GM19043 (cell line): ENCODE data around the gene WDR27.
"Not testable (repeated sequence)": the region's sequence is repeated elsewhere in the genome, so short reads cannot be mapped to it uniquely, and the experiment has no call there.

Experiments used
- ATAC-seq: cut with Tn5 transposase; IDR thresholded peaks from one replicate; pipeline ENCODE4 v1.9.1; 2021; ENCODE audit warnings: low read depth; ENCODE audit not compliant: unreplicated experiment

The WDR27 gene

GRCh38 chr6:169714178-169714577 lies 12.3 kb upstream of the WDR27 start:
- no peak for ATAC-seq

DNA sequence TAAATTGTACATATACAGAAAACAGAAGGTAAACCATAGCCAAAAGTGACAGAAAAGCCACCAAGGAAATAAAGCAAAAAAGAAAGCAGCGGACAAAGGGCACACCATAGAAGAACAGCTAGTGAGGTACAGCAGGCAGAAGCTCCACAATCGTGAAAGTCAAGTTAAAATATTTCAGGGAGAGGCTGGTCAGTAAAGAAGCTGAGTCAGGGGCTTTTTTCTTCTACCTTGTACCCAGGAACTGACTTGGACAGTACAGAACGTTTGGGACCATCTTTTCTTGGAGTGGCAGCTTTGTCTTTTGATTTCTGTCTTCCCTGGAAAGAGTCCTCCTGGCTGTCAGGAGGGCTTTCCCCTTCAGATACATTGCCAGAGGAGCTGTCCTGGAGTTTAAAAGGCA lies 8.2 kb upstream of the WDR27 start:
- ATAC-seq = no peak

GRCh38 chr6:169709293-169709692 lies 7.5 kb upstream of the WDR27 start:
- ATAC-seq = no peak

DNA sequence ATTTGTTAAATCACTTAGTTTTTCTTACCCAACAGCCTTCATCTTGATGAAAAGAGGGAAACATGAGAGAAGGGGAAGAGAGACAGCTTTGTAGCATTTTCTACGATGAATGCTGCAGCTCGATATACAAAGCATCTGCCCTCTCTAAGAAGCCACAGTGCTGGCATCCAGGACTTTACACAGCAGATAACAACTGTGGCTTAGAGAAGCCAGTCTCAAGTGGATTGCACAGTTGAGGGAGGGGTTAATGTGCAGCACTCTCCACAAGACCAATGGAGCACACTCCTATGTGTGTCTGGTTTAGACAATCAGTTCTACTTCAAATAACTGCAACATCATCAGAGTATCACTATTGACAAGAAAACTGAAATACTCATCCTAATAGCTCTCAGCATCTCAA lies 5.9 kb upstream of the WDR27 start:
- no peak for ATAC-seq

DNA sequence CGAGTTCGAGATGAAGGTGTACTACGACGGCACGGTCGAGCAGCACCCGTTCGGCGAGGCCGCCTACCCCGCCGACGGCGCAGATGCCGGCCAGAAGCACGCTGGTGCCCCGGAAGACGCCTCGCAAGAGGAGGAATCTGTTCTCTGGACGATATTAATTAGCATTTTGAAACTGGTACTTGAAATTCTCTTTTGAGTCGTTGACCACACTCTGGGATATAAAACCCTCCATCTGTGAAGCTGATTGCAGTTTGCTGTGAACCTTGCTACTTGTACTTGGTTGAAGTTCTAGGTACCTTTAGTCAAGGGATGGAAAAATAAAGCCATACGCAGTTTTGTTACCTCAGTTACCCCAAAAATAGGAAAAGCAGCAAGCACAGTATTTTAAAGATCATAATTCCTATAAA lies 1.0 kb upstream of the WDR27 start:
- peak; percentile 12 for ATAC-seq

DNA sequence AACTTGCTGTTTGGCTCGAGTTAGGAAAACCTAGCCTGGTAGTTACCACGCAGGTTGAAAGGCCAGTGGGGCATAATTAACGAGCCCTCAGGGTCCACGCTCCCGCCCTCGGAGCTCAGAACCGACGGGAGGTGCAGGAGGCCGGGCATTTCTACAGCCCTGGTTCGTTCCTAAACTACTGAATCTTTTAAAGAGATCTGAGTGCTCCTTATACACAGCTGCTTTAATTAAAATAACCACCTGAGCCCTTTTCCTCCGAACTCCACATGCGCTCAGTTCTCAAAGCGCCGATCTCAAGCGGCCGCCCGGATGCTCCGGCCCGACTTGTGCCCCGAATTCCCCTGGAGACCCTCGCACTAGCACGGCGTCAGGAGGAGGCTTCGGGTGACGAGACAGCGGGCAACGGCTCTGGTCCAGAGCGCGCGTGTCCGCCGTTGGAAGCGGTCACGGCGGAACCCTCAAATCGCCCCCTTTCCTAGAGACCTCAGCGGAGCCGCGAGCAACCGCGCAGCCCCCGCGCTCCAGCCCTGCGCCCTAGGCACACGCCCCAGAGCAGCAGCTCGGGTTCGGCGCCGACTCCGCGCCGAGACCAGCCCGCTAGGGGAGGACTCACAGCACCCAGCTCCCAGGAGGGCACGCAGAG lies 397 bp downstream of the WDR27 start:
- no peak for ATAC-seq

GRCh38 chr6:169700296-169700695 lies 1.5 kb downstream of the WDR27 start:
- ATAC-seq = no peak

- ATAC-seq = not testable (repeated sequence)
These were observed 4.7 kb downstream of the WDR27 start for GRCh38 chr6:169697115-169697514.

DNA sequence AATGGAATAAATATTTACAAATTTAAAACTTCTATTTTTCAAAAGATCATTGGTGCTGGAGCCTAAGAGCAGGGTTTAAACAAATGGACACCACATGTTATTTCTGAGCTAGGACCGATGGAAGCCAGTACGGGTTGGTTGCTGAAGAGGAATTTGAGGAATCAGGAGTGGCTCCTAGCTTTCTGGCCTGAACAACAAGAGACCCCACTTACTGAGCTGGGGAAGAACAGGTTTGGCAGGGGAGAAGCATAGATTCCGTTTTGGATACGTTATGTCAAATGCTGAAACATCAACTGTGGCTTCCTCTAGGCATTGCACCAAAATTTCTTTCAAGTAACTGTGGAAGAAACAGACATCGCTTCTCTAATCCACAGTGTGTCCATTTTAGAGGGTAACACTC lies 6.7 kb downstream of the WDR27 start:
- ATAC-seq = no peak

GRCh38 chr6:169692516-169692915 lies 9.3 kb downstream of the WDR27 start:
- no peak for ATAC-seq

GRCh38 chr6:169691260-169691659 lies 10.6 kb downstream of the WDR27 start:
- no peak for ATAC-seq

- ATAC-seq = no peak
These were observed 12.5 kb downstream of the WDR27 start for GRCh38 chr6:169689287-169689686.

DNA sequence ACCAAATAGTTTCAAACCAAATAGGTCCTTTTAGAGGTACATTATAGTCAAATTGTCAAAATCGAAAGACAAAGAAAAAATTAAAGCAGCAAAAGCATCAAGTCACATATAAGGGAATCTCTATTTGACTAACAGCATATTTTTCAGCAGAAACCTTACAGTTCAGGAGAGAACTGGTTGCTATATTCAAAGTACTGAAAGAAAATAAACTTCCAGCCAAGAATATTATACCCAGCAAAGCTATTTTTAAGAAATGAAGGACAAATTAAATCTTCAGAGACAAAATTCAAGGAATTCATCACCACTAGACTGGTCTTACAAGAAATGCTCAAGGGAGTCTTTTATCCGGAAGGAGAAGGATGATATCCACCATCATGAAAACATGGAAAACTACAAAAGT lies 16.0 kb downstream of the WDR27 start:
- ATAC-seq = no peak

DNA sequence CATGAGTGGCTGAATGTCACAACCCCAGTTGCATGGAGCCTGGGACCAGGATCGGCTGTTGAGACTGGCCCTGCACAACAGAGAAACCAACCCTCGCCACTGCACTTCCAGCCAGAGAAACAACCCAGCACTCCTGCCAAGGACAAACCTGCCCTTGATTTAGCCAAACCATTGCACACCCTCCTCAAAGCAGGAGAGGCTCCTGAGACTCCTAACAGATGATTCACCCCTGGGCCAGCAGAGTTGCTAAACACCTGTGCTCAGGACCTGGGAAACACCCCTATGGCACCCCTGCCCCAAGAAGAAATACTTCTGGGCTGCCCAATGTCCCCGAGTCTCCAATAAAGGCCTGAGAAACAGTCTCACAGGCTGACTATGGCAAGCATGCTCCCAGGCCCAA lies 17.8 kb downstream of the WDR27 start:
- ATAC-seq = no peak

DNA sequence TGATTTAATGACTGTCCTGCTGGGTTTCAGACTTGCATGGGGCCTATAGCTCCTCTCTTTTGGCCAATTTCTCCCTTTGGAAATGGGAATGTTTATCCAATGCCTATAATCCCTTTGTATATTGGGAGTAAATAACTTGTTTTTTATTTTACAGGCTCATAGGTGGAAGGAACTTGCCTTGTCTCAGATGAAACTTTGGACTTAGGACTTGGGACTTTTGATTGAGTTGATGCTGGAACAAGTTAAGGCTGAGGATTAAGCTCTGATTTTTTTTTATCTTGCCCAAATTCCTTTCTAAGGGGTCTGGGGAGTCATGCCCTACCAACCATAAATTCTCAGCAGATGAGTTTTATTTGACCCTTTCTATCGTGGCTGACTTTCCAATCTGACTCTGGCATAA lies 23.5 kb downstream of the WDR27 start:
- ATAC-seq = no peak

GRCh38 chr6:169677096-169677495 lies 24.7 kb downstream of the WDR27 start:
- no peak for ATAC-seq

DNA sequence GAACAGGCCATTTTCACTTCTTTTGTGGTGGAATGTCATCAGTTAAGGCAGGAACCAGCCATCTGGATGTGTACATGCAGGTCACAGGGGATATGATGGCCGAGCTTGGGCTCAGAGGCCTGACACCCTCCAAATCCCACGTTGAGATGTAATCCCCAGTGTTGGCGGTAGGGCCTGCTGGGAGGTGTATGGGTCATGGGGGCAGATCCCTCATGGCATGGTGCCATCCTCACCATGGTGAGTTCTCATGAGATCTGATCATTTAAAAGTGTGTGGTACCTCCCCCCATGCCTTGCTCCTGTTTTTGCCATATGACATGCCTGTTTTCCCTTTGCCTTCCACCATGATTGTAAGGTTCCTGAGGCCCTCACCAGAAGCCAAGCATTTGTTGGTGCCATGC lies 26.8 kb downstream of the WDR27 start:
- no peak for ATAC-seq

DNA sequence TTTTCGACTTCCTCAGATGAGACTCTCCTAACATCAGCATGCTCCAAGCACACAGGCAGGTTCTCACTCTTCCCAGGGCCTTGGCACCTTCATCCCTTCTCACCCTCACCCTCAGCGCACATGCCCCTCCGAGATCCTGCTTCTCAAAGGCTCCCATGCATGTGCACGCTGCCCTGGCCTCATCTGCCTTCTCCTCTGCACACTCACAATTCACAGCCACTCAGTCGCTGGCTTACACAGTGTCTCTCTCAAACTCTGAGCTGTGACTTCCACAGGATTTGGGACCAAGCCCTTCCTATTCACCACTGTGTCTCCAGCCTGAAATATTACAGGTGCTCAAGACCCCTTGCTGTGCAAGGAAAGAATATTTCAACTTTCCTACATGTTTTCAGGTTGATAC lies 30.3 kb downstream of the WDR27 start:
- ATAC-seq = no peak

- ATAC-seq = no peak
These were observed 31.9 kb downstream of the WDR27 start for GRCh38 chr6:169669889-169670288.

DNA sequence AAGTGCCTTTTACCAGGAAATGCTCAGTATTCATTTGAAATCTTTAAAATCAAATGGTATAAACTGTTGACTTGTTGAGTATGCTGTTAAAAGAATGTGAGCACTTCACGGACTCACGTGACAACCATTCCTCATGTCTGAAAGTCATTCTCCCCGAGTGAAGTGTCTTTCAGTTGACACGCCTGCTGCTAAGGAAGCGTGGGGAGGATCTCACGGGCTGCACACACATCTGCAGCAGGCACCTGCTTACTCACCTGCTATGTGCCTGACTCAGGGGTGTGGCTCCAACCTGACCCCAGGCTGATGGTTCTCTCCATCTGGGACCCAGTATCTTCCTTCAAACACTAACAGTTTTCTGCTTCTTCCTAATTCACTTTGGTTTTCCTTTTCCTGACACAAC lies 32.7 kb downstream of the WDR27 start:
- no peak for ATAC-seq

GRCh38 chr6:169668203-169668847 lies 33.5 kb downstream of the WDR27 start:
- ATAC-seq = no peak

- no peak for ATAC-seq
These were observed 34.1 kb downstream of the WDR27 start for GRCh38 chr6:169667716-169668115.

DNA sequence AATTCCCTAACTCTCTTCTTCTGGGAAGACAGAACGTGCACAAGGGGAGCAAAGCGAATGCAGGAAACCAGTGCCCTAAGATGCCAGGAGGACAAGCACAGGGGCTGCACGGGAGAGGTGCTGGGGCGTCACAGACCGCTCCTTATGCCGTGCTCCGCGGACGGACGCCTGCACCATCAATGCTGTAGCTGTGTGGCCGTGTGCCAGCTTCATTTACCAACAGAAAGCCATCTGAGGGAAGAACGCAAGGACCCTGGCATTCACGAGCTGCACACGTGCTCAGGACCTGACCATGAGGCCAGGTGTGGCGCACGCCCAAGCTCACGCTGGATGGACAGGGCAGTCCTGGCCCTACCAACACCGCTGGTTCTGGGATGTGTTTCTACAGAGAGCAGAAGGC lies 35.4 kb downstream of the WDR27 start:
- no peak for ATAC-seq
